ENCODE measurements around the gene SCEL. TPM values are rescaled to one million over a fixed set of nuclear protein-coding genes. Genes with fewer than 3 reads are reported as not detected.
"Not testable (repeated sequence)": the region's sequence is repeated elsewhere in the genome, so short reads cannot be mapped to it uniquely, and the experiment has no call there.

The SCEL gene
- total RNA-seq, 2 experiments from 2014 or later, result not detected

DNA sequence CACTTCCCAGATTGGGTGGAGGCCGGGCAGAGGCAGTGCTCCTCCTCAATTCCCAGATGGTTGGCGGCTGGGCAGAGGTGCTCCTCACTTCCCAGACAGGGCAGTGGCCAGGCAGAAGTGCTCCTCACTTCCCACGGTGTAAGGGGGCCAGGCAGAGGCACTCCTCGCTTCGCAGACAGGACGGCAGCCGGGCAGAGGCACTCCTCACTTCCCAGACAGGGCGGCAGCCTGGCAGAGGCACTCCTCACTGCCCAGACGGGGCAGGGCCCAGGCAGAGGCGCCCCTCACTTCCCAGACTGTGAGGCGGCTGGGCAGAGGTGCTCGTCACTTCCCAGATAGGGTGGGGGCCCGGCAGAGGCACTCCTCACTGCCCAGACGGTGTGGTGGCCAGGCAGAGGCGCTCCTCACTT, 125.3 kb downstream of the SCEL start:
- no peaks in the 10 kb centered on the region for H3K36me3 Mint-ChIP-seq (ENCODE audit: low read depth)
- no peaks in the 10 kb centered on the region for H3K9me3 Mint-ChIP-seq
- intact Hi-C loops (cut with micrococcal nuclease), result no loop called here
- no peaks in the 10 kb centered on the region for H3K4me1 Mint-ChIP-seq (ENCODE audit: low read depth)
- TF ChIP-seq, protein P1, sequence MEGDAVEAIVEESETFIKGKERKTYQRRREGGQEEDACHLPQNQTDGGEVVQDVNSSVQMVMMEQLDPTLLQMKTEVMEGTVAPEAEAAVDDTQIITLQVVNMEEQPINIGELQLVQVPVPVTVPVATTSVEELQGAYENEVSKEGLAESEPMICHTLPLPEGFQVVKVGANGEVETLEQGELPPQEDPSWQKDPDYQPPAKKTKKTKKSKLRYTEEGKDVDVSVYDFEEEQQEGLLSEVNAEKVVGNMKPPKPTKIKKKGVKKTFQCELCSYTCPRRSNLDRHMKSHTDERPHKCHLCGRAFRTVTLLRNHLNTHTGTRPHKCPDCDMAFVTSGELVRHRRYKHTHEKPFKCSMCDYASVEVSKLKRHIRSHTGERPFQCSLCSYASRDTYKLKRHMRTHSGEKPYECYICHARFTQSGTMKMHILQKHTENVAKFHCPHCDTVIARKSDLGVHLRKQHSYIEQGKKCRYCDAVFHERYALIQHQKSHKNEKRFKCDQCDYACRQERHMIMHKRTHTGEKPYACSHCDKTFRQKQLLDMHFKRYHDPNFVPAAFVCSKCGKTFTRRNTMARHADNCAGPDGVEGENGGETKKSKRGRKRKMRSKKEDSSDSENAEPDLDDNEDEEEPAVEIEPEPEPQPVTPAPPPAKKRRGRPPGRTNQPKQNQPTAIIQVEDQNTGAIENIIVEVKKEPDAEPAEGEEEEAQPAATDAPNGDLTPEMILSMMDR (IDR thresholded peaks at IDR 0.05), result no peak
- no peak overlapping the region for H3K4me3 Mint-ChIP-seq
- ChIA-PET POLR2A (no interaction called here), CTCF (no interaction called here)
- DNase-seq (no peak), ATAC-seq (no peak)
- no peak overlapping the region for H3K27ac Mint-ChIP-seq
- peaks cover 4% of the 10 kb centered on the region for H3K27me3 Mint-ChIP-seq

DNA sequence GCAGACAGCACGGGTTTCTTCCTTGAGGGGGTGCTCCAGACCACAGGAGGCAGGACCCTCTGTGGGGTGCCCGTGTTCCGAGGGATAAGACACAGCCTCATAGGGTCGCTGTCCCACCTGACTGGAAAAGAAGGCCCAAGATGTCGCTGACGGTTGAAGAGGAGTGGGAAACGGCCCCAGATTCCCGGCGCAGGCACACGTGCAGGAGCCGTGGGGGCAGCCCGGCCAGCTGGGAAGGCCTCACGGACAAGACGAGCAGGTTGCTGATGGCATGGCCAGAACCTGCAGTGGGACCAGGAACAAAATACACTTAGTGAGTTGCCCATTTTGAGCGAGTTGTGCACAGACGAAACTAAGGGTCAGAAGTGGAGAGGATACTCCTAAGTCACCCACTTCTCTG, 126.8 kb downstream of the SCEL start:
- CTCF ChIA-PET; H3K36me3 Mint-ChIP-seq (ENCODE audit: low read depth); H3K27ac Mint-ChIP-seq; H3K27me3 Mint-ChIP-seq; intact Hi-C loops (cut with micrococcal nuclease); POLR2A ChIA-PET; ATAC-seq; H3K4me3 Mint-ChIP-seq; H3K9me3 Mint-ChIP-seq; H3K4me1 Mint-ChIP-seq (ENCODE audit: low read depth); DNase-seq: not testable (repeated sequence)

DNA sequence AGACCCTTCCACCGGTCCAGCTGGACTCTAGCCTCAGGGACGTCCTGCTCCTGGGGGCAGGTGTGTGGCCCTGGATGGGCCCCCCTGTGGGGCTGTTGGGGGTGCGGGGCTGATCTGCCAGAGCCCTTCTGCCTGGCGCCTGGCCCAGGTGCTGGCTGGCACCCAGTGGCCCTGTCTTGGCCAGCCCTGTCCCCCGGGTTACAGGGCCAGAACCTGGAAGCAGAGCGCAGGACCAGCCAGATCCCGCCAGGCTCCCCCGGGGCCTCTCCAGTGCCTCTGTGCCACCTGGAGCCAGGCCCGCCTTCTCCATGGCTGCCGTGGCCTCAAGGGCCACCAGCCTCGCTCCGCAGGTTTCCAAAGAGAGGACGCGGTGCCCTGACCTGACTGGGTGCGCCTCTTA, 127.3 kb downstream of the SCEL start:
- intact Hi-C loops (cut with micrococcal nuclease); H3K27me3 Mint-ChIP-seq; DNase-seq; POLR2A ChIA-PET; CTCF ChIA-PET; H3K4me1 Mint-ChIP-seq (ENCODE audit: low read depth); ATAC-seq; H3K9me3 Mint-ChIP-seq; H3K36me3 Mint-ChIP-seq (ENCODE audit: low read depth); H3K27ac Mint-ChIP-seq; H3K4me3 Mint-ChIP-seq: not testable (repeated sequence)

DNA sequence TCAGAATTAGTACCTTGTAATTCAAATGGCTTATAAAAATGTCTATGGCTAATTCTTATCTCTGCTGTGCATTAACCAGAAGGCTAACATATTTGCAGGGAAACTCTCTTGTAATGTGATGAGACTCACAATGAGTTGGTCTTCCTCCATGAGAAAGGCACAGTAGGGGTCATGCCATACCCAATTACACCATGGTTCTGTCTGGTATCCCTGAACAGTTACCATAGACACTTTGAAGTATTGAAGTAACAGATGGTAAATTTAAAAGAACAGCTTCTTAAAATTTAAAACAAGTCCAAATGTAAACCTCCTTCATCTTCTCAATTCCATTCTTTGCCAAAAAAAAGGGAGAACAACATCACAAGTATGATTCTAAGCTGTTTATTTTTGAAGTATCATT, 139.3 kb downstream of the SCEL start:
- Mint-ChIP-seq H3K9me3 (no peaks in the 10 kb centered on the region), H3K36me3 (ENCODE audit: low read depth) (no peaks in the 10 kb centered on the region), H3K4me1 (ENCODE audit: low read depth) (no peaks in the 10 kb centered on the region), H3K27me3 (peaks cover 36% of the 10 kb centered on the region), H3K27ac (no peak overlapping the region), H3K4me3 (no peak overlapping the region)
- ChIA-PET POLR2A (no interaction called here), CTCF (no interaction called here)
- DNase-seq (no peak), ATAC-seq (no peak)
- intact Hi-C loops (cut with micrococcal nuclease), result no loop called here
- TF ChIP-seq, protein P1 (IDR thresholded peaks at IDR 0.05), result no peak

DNA sequence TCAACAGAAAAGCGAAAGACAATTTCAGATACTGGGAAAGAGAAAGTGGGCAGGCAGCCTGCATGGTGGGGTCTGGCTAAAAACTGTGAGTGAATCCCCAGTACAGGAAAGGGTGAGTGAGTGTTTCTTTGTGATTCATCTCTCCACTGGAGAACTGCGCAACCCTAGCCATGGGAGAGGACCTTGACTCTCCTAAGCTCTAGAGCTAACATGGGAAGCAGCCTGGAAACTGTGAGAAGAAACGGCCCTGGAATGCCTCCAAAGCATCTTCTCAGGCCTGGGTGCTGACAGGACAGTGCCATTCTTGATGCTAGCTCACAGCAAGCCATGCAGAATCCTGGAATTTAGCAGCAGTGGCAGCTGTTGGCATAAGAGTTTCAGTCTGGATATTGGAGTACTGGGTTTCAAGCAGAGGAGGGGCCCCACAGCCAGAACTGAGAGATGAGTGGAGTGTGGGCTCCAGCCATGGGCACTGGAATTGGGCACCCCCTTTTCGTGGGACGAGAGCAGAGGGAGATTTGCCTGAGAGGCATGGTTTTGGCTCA, 143.3 kb downstream of the SCEL start:
- peaks cover 19% of the 10 kb centered on the region for H3K27me3 Mint-ChIP-seq

DNA sequence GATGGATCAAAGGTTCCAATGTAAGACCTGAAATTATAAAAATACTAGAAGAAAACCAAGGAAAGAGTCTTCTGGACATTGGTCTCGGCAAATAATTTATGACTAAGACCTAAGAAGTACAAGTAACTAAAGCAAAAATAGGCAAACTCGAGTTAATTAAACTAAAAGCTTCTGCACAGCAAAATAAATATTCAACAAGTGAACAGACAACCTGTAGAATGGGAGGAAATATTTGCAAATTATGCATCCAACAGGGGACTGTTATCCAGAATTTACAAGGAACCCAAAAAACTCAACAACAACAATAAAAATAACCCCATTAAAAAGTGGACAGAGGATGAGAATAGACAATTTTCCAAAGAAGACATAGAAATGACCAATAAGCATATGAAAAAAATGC, 152.3 kb downstream of the SCEL start:
- ATAC-seq, result no peak
- no peak overlapping the region for H3K27ac Mint-ChIP-seq
- no peak overlapping the region for H3K4me3 Mint-ChIP-seq
- H3K9me3 Mint-ChIP-seq, result peaks cover 2% of the 10 kb centered on the region
- ChIA-PET CTCF (interaction anchor here (1.2 kb wide), 1 partner anchor 94 kb away, joined by 4 read pairs; no protein-coding TSS in a partner anchor), POLR2A (no interaction called here)
- no peaks in the 10 kb centered on the region for H3K4me1 Mint-ChIP-seq (ENCODE audit: low read depth)
- TF ChIP-seq, protein P1 (IDR thresholded peaks at IDR 0.05), result no peak
- H3K36me3 Mint-ChIP-seq (ENCODE audit: low read depth), result no peaks in the 10 kb centered on the region
- H3K27me3 Mint-ChIP-seq, result no peaks in the 10 kb centered on the region
- DNase-seq, result no peak
- intact Hi-C loops (cut with micrococcal nuclease), result no loop called here

More for the DNA sequence above, 143.3 kb downstream of the SCEL start:
- intact Hi-C loops (cut with micrococcal nuclease), result no loop called here
- ChIA-PET POLR2A (interaction anchor here (0.9 kb wide), 1 partner anchor 20 kb away, joined by 4 read pairs; no protein-coding TSS in a partner anchor), CTCF (no interaction called here)
- Mint-ChIP-seq H3K27ac (no peak overlapping the region), H3K36me3 (ENCODE audit: low read depth) (no peaks in the 10 kb centered on the region), H3K4me1 (ENCODE audit: low read depth) (no peaks in the 10 kb centered on the region), H3K9me3 (no peaks in the 10 kb centered on the region), H3K4me3 (no peak overlapping the region)
- no peak for DNase-seq
- TF ChIP-seq, protein P1 (IDR thresholded peaks at IDR 0.05), result no peak
- no peak for ATAC-seq

Measured in activated CD8-positive, alpha-beta T cell treated with anti-CD3 and anti-CD28 coated beads for 36 hours (primary cell).